HFF-Myc (cell line): ENCODE data around the gene HCFC1R1.

Experiments
- DNase-seq: peaks from one replicate; pipeline ENCODE4 v3.0.0-alpha.2; 2011; ENCODE audit warnings: low read depth; ENCODE audit errors: extremely low read depth
- H3K4me3 ChIP-seq: replicated peaks from 2 replicates; pipeline ENCODE4 v1.5.1; 2011; ENCODE audit warnings: low read depth, mild to moderate bottlenecking, control low read depth, low read length
- TF ChIP-seq, protein P1 (sequence below): IDR thresholded peaks from 2 replicates; pipeline ENCODE4 v1.5.1; 2012; ENCODE audit warnings: mild to moderate bottlenecking, low read depth, low read length, control low read depth; ENCODE audit errors: missing control alignments

The HCFC1R1 gene

GRCh38 chr16:3047387-3047720 lies 23.6 kb upstream of the HCFC1R1 start:
- no peak for DNase-seq
- no peak overlapping the region for H3K4me3 ChIP-seq
- TF ChIP-seq, protein P1, sequence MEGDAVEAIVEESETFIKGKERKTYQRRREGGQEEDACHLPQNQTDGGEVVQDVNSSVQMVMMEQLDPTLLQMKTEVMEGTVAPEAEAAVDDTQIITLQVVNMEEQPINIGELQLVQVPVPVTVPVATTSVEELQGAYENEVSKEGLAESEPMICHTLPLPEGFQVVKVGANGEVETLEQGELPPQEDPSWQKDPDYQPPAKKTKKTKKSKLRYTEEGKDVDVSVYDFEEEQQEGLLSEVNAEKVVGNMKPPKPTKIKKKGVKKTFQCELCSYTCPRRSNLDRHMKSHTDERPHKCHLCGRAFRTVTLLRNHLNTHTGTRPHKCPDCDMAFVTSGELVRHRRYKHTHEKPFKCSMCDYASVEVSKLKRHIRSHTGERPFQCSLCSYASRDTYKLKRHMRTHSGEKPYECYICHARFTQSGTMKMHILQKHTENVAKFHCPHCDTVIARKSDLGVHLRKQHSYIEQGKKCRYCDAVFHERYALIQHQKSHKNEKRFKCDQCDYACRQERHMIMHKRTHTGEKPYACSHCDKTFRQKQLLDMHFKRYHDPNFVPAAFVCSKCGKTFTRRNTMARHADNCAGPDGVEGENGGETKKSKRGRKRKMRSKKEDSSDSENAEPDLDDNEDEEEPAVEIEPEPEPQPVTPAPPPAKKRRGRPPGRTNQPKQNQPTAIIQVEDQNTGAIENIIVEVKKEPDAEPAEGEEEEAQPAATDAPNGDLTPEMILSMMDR, result no peak

DNA sequence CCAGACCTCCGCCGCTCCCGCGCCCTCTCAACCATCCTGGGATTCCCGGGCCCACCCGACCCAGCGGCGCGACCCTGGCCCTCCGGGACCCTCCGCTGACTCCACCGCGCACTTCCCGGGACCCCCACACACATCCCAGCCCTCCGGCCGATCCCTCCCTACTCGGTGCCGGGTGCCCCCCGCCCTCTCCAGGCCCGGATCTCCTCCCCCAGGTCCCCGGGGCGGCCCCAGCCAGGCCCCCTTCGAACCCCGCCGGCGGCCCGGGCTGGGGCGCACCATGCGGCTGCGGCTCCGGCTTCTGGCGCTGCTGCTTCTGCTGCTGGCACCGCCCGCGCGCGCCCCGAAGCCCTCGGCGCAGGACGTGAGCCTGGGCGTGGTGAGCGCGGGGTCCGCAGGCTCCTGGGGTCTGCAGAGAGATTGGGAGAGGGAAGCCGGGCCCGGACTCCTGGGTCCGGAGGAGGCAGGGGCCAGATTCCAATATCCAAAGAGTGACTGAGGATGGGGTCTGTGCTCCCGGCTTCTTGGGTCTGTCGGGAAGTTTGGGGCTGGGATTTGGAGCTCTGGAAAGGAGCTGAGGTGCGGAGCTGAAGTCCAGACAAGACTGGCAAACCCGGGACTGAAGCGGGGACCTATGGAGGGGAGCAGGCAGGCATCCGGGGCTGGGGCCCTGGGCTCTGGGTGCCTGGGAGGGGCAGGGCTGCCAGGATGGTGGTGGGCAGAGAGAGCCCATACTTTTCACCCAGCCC lies 23.1 kb upstream of the HCFC1R1 start:
- DNase-seq, result no peak
- TF ChIP-seq, protein P1, result no peak
- 0 out of 2 replicates have a peak overlapping the region, but pooled peaks have one; percentile 13 for H3K4me3 ChIP-seq

GRCh38 chr16:3045758-3046640 lies 22.3 kb upstream of the HCFC1R1 start, which contains the start of gene MMP25:
Gene MMP25 (plus strand): TSS chr16:3046561. CDS start chr16:3046918, 357 bp downstream.
- no peak for DNase-seq
- H3K4me3 ChIP-seq, result peak within 1 kb of the TSS; percentile 43
- TF ChIP-seq, protein P1, result no peak

- DNase-seq, result no peak
- no peak overlapping the region for H3K4me3 ChIP-seq
- TF ChIP-seq, protein P1, result no peak
Observed at GRCh38 chr16:3044708-3045107, 21.0 kb upstream of the HCFC1R1 start.

- no peak overlapping the region for H3K4me3 ChIP-seq
- DNase-seq, result no peak
- TF ChIP-seq, protein P1, result no peak
Observed at GRCh38 chr16:3042376-3042775, 18.6 kb upstream of the HCFC1R1 start.

DNA sequence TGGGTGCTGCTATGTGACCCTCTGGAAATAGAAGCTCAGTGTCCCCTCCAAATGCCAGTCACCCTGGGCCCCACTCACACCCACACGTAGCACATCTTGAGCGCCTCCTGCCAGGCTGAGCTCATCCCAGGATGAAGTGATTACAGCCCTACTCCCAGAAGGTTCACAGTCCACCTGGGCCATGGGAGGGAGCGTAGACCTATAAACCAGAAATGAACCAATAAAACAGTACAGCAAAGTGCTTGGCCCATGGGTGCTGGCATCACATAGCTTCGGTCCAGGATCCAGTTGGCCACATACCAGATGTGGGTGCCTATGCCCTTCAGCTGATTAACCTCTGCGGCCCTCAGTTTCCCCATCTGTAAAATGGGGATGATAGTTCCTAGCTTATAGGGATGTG lies 15.2 kb upstream of the HCFC1R1 start:
- DNase-seq, result no peak
- H3K4me3 ChIP-seq, result no peak overlapping the region
- TF ChIP-seq, protein P1, result no peak
